GM12878 (cell line): Measurements from ENCODE around the gene TOMM34. TPM values are rescaled to one million over a fixed set of nuclear protein-coding genes. Genes with fewer than 3 reads are reported as not detected.
A peak's percentile ranks its signal among the peaks of the same experiment; 100 is the strongest.

Experiments used
- ATAC-seq: fragments of 200-7000 bp; cut with Tn5 transposase; 3 replicates; pipeline ENCODE4 v1.9.1; 2020; ENCODE audit warnings: mild to moderate bottlenecking, moderate library complexity
- BruUV-seq: library from RNA; stranded (reverse); fragments of 400-500 nt; replicated peaks from 2 replicates; lab custom pipeline; 2021; lab: Mats Ljungman, UMichigan
- CTCF ChIA-PET: fragments of 300-600 bp; sonication (Branson Sonifier 250); formaldehyde crosslinking; extraction: SDS; loops from one replicate; lab custom pipeline; 2021; ENCODE audit warnings: inconsistent platforms; lab: Yijun Ruan, JAX
- POLR2A ChIA-PET: fragments of 350-600 bp; formaldehyde crosslinking; extraction: SDS; loops from one replicate; lab custom pipeline; 2021; ENCODE audit warnings: inconsistent platforms; lab: Charles Lee
- RAD21 ChIA-PET: fragments of 300-600 bp; sonication (Branson Sonifier 250); formaldehyde crosslinking; loops from one replicate; lab custom pipeline; 2023; ENCODE audit warnings: antibody characterized with exemption; ENCODE audit not compliant: unreplicated experiment; lab: Charles Lee
- SMC1A ChIA-PET: fragments of 300-600 bp; sonication (Branson Sonifier 250); formaldehyde crosslinking; loops from one replicate; lab custom pipeline; 2023; ENCODE audit not compliant: unreplicated experiment, uncharacterized antibody; lab: Charles Lee
- DNase-seq: peaks from one replicate; pipeline ENCODE4 v3.0.0-alpha.2; 2011; ENCODE audit warnings: low read depth, low spot score
- FAIRE-seq: peaks from 3 replicates; lab custom pipeline; 2011; peaks lifted over from hg19 to GRCh38; lab: Jason Lieb, UNC
- H2AFZ ChIP-seq: 2 replicates; pipeline ENCODE4 v1.6.0; 2011; ENCODE audit warnings: low read depth, low read length, control low read depth; ENCODE audit not compliant: control insufficient read depth
- H3K27ac ChIP-seq: 2 replicates; pipeline ENCODE4 v1.5.1; 2011; ENCODE audit warnings: control low read depth; ENCODE audit not compliant: control insufficient read depth, insufficient read depth
- H3K27me3 ChIP-seq, 2 experiments: replicated peaks in 1 of 2; 2 replicates each; pipeline versions ENCODE4 v1.6.0 to v1.6.1; 2011; ENCODE audit warnings: low read length in 1 of 2; ENCODE audit not compliant: control insufficient read depth in 2 of 2, insufficient read depth in 2 of 2
- H3K36me3 ChIP-seq, 2 experiments: 2 replicates each; pipeline ENCODE4 v1.5.1; 2011; ENCODE audit warnings: low read length in 1 of 2; ENCODE audit not compliant: control insufficient read depth in 2 of 2, insufficient read depth in 2 of 2
- H3K4me1 ChIP-seq: 2 replicates; pipeline ENCODE4 v1.6.1; 2011; ENCODE audit warnings: mild to moderate bottlenecking, low read length, moderate library complexity, mixed read lengths; ENCODE audit not compliant: control insufficient read depth, insufficient read depth
- H3K4me2 ChIP-seq: 2 replicates; pipeline ENCODE4 v1.6.0; 2011; ENCODE audit warnings: control low read depth; ENCODE audit not compliant: control insufficient read depth, insufficient read depth
- H3K4me3 ChIP-seq: fragments of 200-600 bp; sonication (generic); 2 replicates; pipeline ENCODE4 v1.5.1; 2016
- H3K79me2 ChIP-seq: 2 replicates; pipeline ENCODE4 v1.6.0; 2011; ENCODE audit warnings: low read length; ENCODE audit not compliant: control insufficient read depth, insufficient read depth
- H3K9ac ChIP-seq: 2 replicates; pipeline ENCODE4 v1.8.0; 2011; ENCODE audit warnings: low read length, control low read depth, mixed read lengths; ENCODE audit not compliant: control insufficient read depth, insufficient read depth
- H3K9me3 ChIP-seq: replicated peaks from 3 replicates; pipeline ENCODE4 v1.5.1; 2011; ENCODE audit warnings: mild to moderate bottlenecking, low read length; ENCODE audit not compliant: control insufficient read depth, insufficient read depth
- H4K20me1 ChIP-seq: 2 replicates; pipeline ENCODE4 v1.6.0; 2011; ENCODE audit not compliant: control insufficient read depth, insufficient read depth
- JUNB ChIP-seq: IDR thresholded peaks from 2 replicates; pipeline ENCODE4 v1.6.1; 2016; ENCODE audit warnings: antibody characterized with exemption, mild to moderate bottlenecking
- NR2C2 ChIP-seq: IDR thresholded peaks from 2 replicates; pipeline ENCODE4 v1.6.1; 2011; ENCODE audit warnings: borderline replicate concordance, low read depth; ENCODE audit not compliant: control insufficient read depth, insufficient read length
- PAX5 ChIP-seq: IDR thresholded peaks from 2 replicates; pipeline ENCODE4 v1.6.1; 2011; ENCODE audit warnings: low read depth, low read length, borderline replicate concordance
- WGBS: methylation state at CpG from one replicate; pipeline ENCODE4 v1.1.6; 2016; ENCODE audit warnings: low lambda C conversion rate; ENCODE audit not compliant: insufficient replicate concordance, insufficient coverage; ENCODE audit errors: missing lambda C conversion rate; 5-methylcytosine and 5-hydroxymethylcytosine counted together
- in situ Hi-C: fragments of 300-500 bp; cut with MboI; formaldehyde crosslinking; loops from 9 replicates; pipeline ENCODE4 v1.14.3; 2018; ENCODE audit warnings: mixed read lengths
- intact Hi-C: fragments of 100-400 bp; cut with micrococcal nuclease; formaldehyde crosslinking; loops from one replicate; pipeline ENCODE4 v1.14.2; 2022; ENCODE audit not compliant: unreplicated experiment
- polyA plus RNA-seq, 11 experiments: library from polyadenylated mRNA; depleted of rRNA in 4 of 11; unstranded in 6 of 11; stranded (reverse) in 5 of 11; fragments of >200 nt; fragmentation: Nextera tagmentation in 4 of 11; fragmentation: Illumina TruSeq in 1 of 11; extraction: Ambion mirVana in 4 of 11; extraction: Trizol in 1 of 11; gene quantifications; 1 replicate in 1 of 11; 2 replicates in 10 of 11; pipeline versions ENCODE4 v1.2.1 to v1.2.3, GENCODE V29; 2011 to 2016; ENCODE audit warnings: inconsistent platforms in 2 of 11, missing spikeins in 2 of 11, low read depth in 1 of 11
- total RNA-seq, 4 experiments: library from RNA; depleted of rRNA in 3 of 4; stranded (reverse); fragments of >200 nt in 3 of 4; fragmentation: Illumina TruSeq in 1 of 4; extraction: Trizol in 1 of 4; gene quantifications; 2 replicates each; pipeline versions ENCODE4 v1.2.1 to v1.2.3, GENCODE V29; 2013 to 2021
- TF ChIP-seq, protein P1 (sequence below): fragments of 450-650 bp; IDR thresholded peaks from 2 replicates; pipeline ENCODE4 v1.6.1; 2016; ENCODE audit warnings: mild to moderate bottlenecking
- TF ChIP-seq, protein P2 (sequence below): IDR thresholded peaks from 2 replicates; pipeline ENCODE4 v1.6.1; 2011; ENCODE audit warnings: low read depth, mild to moderate bottlenecking, low read length, moderate library complexity, borderline replicate concordance; ENCODE audit errors: extremely low read depth

The TOMM34 gene
- total and polyA plus RNA-seq, 10 of the 15 experiments (the other 5 are each of a cell fraction or from before 2014, with no cell fraction given): 14.0 to 73.8 (median 43.9) TPM

- Histone ChIP-seq H2AFZ (no peak overlapping the region), H4K20me1 (0 out of 2 replicates have a peak, but pooled peaks cover 2% of the 10 kb centered on the region), H3K27me3 (no peaks in the 10 kb centered on the region), H3K79me2 (peaks cover 52% of the 10 kb centered on the region), H3K4me1 (peaks cover 5% of the 10 kb centered on the region; the same call in 1 of the 2 replicates), H3K9ac (no peak overlapping the region), H3K4me3 (no peak overlapping the region), H3K27ac (no peak overlapping the region), H3K36me3 (peaks cover 14 to 41% of the 10 kb centered on the region in 2 experiments; a peak in 3 of 4 replicates), H3K4me2 (no peak overlapping the region), H3K9me3 (no peaks in the 10 kb centered on the region; the same call in 2 of the 3 replicates)
- 96% methylated on average over 3 of the region's 3 CpGs for WGBS
- RAD21 ChIA-PET: interaction anchor here (0.7 to 1.2 kb wide), 2 partner anchors 12 to 13 kb away, joined by 3 to 4 read pairs; no protein-coding TSS in a partner anchor
- BruUV-seq: no TSS peak
- ATAC-seq (no peak), DNase-seq (no peak), FAIRE-seq (no peak)
- intact Hi-C loops (no loop called here), in situ Hi-C loops (no loop called here)
- CTCF ChIA-PET: interaction anchor here (1.1 to 2.2 kb wide), 3 partner anchors 16 to 102 kb away, joined by 3 to 6 read pairs (median 4); no protein-coding TSS in a partner anchor
- TF ChIP-seq, protein P1, sequence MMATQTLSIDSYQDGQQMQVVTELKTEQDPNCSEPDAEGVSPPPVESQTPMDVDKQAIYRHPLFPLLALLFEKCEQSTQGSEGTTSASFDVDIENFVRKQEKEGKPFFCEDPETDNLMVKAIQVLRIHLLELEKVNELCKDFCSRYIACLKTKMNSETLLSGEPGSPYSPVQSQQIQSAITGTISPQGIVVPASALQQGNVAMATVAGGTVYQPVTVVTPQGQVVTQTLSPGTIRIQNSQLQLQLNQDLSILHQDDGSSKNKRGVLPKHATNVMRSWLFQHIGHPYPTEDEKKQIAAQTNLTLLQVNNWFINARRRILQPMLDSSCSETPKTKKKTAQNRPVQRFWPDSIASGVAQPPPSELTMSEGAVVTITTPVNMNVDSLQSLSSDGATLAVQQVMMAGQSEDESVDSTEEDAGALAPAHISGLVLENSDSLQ: peak; percentile 43; the same call in 1 of the 2 replicates
- TF ChIP-seq PAX5 (no peak), NR2C2 (no peak), JUNB (0 out of 2 replicates have a peak, but pooled peaks have one; percentile 33)
- TF ChIP-seq, protein P2, sequence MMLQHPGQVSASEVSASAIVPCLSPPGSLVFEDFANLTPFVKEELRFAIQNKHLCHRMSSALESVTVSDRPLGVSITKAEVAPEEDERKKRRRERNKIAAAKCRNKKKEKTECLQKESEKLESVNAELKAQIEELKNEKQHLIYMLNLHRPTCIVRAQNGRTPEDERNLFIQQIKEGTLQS: no peak
- POLR2A ChIA-PET: interaction anchor here (1.4 kb wide), 1 partner anchor 58 kb away, joined by 4 read pairs; no protein-coding TSS in a partner anchor
- SMC1A ChIA-PET: interaction anchor here (1.0 to 1.5 kb wide), 6 partner anchors 12 to 33 kb away, joined by 3 to 4 read pairs (median 3); partner anchors contain the start of gene TOMM34
These were observed 33.1 kb upstream of the TOMM34 start for GRCh38 chr20:44993343-44993742.
